Measurements from ENCODE around the gene KCNN2.

- no peak for TF ChIP-seq POLR2A (IDR thresholded peaks at IDR 0.05)
- TF ChIP-seq CTCF (IDR thresholded peaks at IDR 0.05): no peak
- no peak for TF ChIP-seq POLR2AphosphoS5 (IDR thresholded peaks at IDR 0.05)
Measured at GRCh38 chr5:114427204-114427603, 65.3 kb downstream of the KCNN2 start.

Data from breast epithelium (tissue), 3 donors.